Stimulated activated CD8-positive, alpha-beta memory T cell treated with anti-CD3 and anti-CD28 coated beads, Interleukin-4, amount 100 ng/mL, for 4 hours (primary cell): ENCODE measurements around the gene CD300LG.
"Not testable (repeated sequence)": the region's sequence is repeated elsewhere in the genome, so short reads cannot be mapped to it uniquely, and the experiment has no call there.

Experiments used
- DNase-seq, 2 donors: peaks; one replicate each; pipeline ENCODE4 v3.0.0-alpha.2; 2020; ENCODE audit warnings: low read depth in 2 of 2, low spot score in 1 of 2

CD300LG gene

GRCh38 chr17:43846963-43847371, at the start of gene CD300LG:
TSS of gene CD300LG (plus strand) at chr17:43847176. CDS start at chr17:43847217, 41 bp downstream.
- no peak for DNase-seq

- not testable (repeated sequence) for DNase-seq
These were observed 49.0 kb upstream of the CD300LG start for GRCh38 chr17:43798024-43798423.

- DNase-seq: no peak
These were observed 47.9 kb upstream of the CD300LG start for GRCh38 chr17:43799047-43799446.

GRCh38 chr17:43800736-43801135, 46.2 kb upstream of the CD300LG start:
- DNase-seq: no peak

GRCh38 chr17:43801844-43802243, 45.1 kb upstream of the CD300LG start:
- no peak for DNase-seq

- DNase-seq: no peak
These were observed 43.2 kb upstream of the CD300LG start for GRCh38 chr17:43803758-43804157.

GRCh38 chr17:43805117-43805516, 41.9 kb upstream of the CD300LG start:
- no peak for DNase-seq

- DNase-seq: no peak
These were observed 38.9 kb upstream of the CD300LG start for GRCh38 chr17:43808076-43808475.

GRCh38 chr17:43809121-43809520, 37.9 kb upstream of the CD300LG start:
- no peak for DNase-seq

DNA sequence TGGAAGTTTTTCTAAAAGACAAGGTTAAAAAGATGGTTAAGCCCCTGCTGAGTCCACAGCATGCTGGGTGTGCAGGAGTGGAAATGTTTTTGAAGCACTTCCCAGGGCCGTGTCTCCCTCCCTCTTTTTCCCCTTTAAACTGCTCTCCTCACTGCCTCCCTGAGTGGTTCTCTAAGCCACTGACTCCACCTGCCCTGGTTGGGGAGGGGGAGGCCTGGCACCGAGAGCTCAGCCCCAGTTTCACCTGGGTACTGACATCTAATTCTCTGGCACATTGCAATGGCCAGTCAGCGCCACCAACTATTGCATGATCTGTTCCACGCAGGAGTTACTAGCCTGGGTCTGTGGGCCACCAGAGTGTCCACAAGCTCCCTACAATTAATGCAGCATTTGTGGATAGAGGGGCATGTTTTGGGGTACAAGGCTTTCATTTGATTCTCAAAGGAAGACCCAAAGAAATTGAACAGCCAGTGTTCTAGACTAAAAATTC, 36.7 kb upstream of the CD300LG start:
- no peak for DNase-seq

DNA sequence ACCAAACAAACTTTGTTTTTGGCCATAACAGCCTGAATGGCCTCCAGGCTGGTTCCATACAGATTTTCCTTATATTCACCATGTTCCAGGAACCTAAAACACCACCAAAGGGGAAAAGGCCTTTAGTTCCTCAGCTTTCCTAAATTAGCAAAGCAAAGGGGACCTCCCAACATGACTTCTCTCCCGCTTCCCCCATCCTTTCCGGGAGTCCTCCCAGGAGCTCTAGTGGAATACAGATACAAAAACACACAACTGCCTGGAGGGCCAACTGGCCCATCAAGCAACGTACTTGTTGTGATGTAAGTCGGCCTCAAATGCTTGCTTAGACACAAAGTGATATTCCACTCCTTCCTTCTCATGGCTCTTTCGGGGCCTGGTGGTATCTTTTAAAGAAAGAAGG, 36.2 kb upstream of the CD300LG start:
- DNase-seq: no peak

GRCh38 chr17:43812396-43813265, 34.3 kb upstream of the CD300LG start:
- DNase-seq: no peak

DNA sequence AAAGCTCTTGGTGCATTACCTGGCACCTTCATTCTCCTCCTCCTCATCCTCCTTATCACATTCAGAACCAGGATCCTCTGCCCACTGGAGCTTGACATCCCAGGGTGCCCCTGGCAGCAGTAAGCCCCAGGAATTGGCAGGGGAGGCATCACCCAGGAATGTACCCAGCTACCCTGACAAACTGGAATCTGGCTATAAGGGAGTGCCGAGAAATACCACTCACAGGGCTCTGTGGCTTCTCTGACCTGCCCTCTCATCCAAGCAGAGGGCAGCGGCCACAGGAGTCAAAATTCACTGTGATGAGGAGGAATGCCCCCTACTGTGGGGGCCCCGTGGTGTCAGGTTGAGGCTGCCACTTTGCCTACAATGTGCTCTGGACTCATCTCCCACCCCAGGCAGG, 33.6 kb upstream of the CD300LG start:
- DNase-seq: no peak

GRCh38 chr17:43814026-43814425, 33.0 kb upstream of the CD300LG start:
- DNase-seq: no peak

- no peak for DNase-seq
These were observed 32.3 kb upstream of the CD300LG start for GRCh38 chr17:43814714-43815113.

GRCh38 chr17:43816336-43817320, 30.3 kb upstream of the CD300LG start:
- no peak for DNase-seq

DNA sequence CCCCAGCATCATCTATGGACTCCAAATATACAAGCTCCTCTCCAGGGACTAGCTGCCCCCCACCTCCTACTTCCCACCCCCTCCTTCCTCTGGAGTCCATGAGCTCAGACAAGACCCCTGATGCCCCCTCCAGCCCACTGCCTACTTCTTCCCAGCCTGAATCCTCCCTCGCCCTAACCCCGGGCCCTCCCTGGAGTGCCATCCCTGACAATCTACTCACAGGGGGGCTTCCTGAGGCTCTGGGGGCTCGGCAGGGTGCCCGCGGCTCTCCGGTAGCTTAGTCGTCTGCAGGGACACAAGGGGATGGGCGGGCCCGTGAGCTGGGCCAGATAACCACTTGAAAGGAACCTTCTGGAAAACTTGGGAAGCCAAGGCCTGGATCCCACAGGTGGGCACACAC, 29.1 kb upstream of the CD300LG start:
- no peak for DNase-seq

DNA sequence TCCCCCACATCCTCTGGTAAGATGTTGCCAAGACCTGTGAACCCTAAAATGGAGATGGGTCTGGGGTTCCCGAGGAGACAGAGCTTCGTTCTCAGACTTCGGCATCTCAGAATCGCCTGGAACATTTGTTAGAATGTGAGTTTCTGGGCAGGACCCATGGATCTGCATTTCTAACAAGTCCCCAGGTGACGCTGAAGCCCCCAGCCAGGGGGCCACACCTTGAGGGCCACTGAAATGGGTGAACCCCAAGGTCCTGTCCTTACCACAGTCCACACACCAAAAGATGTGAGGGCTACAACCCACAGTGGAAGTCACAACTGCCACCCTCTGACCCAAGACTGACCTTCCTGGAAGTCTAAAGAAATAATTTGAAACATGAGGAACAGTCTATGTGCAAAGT, 28.0 kb upstream of the CD300LG start:
- DNase-seq: no peak

DNA sequence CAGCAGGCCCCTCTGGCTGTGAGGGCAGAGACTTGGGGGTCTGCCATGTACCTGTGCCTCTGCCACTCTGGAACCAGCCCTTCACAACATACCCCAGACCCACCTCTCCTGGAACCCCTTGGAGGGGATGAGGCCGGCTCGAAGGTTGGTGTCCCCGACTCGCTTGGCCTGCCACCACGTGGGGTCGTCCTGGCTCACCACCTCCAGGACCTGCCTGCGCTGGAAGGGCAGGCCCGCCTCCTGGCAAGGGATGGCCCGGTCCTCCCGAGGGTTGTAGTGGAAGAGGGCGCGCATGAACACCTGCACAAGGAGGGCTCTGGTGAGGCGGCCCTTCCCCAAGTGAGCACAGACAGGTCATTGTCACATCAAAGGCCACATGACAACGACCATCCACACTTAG, 26.2 kb upstream of the CD300LG start:
- DNase-seq: no peak

- no peak for DNase-seq
These were observed 24.3 kb upstream of the CD300LG start for GRCh38 chr17:43822570-43823190.
